Daoy (cell line): ENCODE measurements around the gene SLC22A17. TPM values are rescaled to one million over a fixed set of nuclear protein-coding genes. Genes with fewer than 3 reads are reported as not detected.
"Not testable (repeated sequence)": the region's sequence is repeated elsewhere in the genome, so short reads cannot be mapped to it uniquely, and the experiment has no call there.

Source experiments
- DNase-seq: peaks from one replicate; pipeline ENCODE4 v3.0.0-alpha.2; 2015; ENCODE audit warnings: low read depth
- total RNA-seq: library from RNA; depleted of rRNA; stranded (reverse); fragments of >200 nt; shearing (Covaris generic); gene quantifications from 2 replicates; pipeline ENCODE4 v1.2.3, GENCODE V29; 2014; rRNA removed

Gene SLC22A17
- 13.8 and 13.9 TPM in 2 replicates for total RNA-seq

GRCh38 chr14:23352506-23353432 lies at the start of gene SLC22A17:
SLC22A17 (minus strand) TSS chr14:23352887.
- DNase-seq = peak; percentile 89

- DNase-seq = no peak
Measured at GRCh38 chr14:23401291-23401690, 48.6 kb upstream of the SLC22A17 start.

- not testable (repeated sequence) for DNase-seq
Measured at GRCh38 chr14:23400496-23401149, 47.9 kb upstream of the SLC22A17 start.

DNA sequence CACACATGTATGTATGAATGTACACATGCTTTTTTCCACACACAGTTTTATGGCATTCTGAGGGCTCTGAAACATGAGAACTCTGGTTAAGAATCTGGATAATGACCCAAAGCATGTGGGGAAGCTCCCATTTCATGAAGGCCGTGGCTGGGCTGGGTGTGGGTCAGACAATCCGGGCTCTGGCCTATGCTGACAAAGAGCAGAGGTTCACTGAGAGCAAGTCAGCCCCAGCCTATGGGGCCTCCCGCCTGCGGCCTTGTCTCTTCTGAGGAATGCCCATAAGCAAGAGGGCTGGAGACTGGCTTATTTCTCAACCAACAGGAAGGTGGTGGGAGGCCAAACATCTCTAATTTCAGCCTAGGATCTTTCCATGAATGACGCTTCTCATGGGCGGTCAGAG lies 46.9 kb upstream of the SLC22A17 start:
- no peak for DNase-seq

GRCh38 chr14:23399136-23399535 lies 46.4 kb upstream of the SLC22A17 start:
- no peak for DNase-seq

GRCh38 chr14:23398348-23398747 lies 45.7 kb upstream of the SLC22A17 start:
- no peak for DNase-seq

DNA sequence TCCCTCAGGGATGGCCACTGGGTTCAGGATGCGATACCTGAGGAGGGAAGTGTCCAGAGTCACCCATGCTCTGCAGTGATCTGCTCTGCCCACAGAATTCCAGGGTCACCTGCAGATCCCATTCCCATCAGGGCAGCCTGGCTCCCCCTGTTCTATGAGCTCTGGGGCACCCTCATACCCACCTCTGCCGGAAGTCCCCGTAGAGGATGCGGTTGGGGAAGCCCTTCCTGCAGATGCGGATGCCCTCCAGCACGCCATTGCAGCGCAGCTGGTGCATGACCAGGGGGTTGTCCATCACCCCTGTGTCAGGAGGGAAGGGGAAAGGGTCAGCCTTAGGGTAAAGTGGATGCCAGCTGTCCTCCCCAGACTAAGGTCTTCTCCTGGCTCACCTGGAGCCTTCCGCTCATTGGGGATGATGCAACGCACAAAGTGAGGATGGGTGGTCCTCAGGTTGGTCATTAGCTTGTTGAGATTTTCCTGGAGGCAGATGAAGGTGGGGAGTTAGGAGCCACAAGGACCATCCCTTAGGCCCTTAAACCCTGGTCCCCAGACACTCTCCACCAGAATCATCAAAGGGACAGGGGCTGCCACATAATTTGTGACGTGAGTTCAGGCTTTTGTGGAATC lies 44.2 kb upstream of the SLC22A17 start:
- DNase-seq = no peak

DNA sequence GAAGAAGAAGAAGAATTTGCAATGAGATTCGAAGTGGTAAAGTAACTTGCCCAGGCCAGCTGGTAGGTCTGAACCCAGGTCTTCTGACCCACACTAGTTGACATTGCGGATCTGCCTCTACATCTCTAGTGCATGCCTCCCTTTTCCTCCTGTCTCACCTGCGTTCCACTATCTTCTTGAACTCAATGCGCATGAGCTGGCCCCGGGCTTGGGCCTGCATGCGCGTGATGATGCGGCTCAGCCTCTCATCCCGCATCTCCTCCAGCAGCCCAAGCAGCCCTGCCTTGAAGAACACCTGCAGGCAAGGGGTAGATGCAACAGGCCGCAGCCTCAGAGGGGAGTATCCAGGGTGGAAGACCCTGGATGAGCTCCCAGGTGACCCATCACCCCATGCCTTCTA lies 43.4 kb upstream of the SLC22A17 start:
- no peak for DNase-seq

DNA sequence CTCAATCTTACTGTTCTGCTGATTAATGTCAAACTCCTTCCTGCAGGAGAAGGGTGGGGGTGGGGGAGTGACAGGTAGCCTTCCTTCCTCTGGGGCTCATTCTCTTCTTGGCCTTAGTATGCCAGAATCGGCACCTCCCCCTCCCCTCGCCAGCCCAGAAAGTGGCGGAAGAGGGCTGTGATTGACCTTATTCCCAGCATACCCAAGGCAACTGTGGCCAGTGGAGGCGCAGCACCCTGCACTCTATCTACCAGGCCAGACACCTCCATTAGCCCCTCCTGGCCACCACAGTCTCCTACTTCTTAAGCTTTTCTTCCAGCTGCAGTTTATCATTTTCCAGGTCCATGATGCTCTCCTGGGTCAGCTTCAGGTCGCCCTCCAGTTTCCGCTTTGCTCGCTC lies 39.9 kb upstream of the SLC22A17 start:
- DNase-seq = no peak

- DNase-seq = not testable (repeated sequence)
Measured at GRCh38 chr14:23389871-23390270, 37.2 kb upstream of the SLC22A17 start.

- no peak for DNase-seq
Measured at GRCh38 chr14:23389396-23389795, 36.7 kb upstream of the SLC22A17 start.

GRCh38 chr14:23388996-23389395 lies 36.3 kb upstream of the SLC22A17 start:
- DNase-seq = no peak

DNA sequence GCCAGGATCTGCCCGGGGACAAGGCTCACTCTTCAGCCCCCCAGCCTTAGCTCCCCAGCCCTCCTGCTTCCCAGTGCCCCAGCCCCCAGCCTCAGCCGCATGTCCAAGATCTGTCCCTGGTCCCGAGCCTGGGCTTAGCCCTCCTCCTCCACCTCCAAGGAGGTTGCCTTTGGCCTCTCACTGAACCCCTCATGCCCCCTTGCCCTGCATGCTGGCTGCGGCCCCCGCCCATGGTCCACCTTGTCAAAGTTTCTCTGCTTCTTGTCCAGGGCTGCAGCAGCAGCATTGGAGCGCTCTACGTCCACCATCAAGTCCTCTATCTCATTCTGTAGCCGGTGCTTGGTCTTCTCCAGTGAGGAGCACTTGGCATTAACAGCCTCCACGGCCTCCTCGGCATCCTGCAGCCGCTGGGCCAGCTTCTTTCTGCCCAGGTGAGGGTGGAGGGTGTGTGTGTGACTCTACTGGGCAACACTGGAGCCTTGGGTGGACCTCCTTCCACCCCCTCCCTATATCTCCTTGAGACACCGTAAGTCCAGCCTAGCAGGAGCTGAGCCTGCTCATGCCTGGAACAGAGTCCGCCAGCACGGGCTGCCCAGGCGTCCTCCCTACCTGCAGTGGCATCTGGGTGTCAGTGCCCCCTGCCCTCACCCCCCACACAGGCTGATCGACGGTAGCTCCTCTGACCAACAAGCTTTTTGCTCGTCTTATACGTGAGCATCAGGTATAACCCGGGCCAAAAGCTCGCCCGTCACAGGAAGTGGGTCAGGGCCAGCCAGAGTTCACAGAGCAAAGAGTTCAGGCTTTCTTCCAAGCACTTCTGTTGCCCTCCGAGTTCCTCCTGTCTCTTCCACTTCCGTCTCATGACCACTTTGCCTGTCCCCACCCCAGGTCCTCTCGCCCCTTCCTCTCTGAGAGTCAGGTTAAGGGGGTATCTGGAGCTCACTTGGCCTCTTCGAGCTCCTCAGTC lies 35.5 kb upstream of the SLC22A17 start:
- DNase-seq = no peak

DNA sequence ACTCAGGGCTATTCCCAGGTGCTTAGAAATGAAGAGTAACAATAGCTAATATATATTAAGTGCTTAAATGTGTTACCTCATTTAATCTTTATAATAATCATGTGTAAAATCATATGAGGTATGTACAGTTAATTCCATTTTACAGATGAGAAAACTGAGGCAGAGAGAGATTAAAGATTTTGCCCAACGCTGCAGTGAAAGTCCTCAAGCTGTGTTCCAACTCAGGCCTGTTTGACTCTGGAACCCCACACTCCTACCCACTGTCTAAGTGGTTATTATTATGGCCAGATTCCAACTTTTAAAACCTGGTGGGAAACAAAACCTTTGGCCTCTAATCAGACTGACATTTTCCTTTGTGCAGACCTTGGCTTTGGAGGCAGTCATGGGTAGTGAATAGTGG lies 34.3 kb upstream of the SLC22A17 start:
- DNase-seq = no peak

DNA sequence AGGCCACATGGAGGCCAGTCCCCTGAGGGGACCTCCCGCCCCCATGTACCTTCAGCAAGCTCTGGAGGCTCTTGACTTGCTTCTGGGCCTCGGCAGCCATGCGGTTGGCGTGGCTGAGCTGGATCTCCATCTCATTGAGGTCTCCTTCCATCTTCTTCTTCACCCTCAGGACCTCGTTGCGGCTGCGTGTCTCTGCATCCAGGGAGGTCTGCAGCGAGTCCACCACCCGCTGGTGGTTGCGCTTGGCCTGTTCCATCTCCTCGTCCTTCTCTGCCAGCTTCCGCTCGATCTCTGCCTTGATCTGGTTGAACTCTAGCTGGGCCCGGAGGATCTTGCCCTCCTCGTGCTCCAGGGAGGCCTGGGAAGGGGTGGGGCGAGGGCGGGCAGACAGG lies 33.6 kb upstream of the SLC22A17 start:
- not testable (repeated sequence) for DNase-seq

- no peak for DNase-seq
Measured at GRCh38 chr14:23385642-23386265, 33.1 kb upstream of the SLC22A17 start.

- DNase-seq = no peak
Measured at GRCh38 chr14:23385244-23385641, 32.6 kb upstream of the SLC22A17 start.

DNA sequence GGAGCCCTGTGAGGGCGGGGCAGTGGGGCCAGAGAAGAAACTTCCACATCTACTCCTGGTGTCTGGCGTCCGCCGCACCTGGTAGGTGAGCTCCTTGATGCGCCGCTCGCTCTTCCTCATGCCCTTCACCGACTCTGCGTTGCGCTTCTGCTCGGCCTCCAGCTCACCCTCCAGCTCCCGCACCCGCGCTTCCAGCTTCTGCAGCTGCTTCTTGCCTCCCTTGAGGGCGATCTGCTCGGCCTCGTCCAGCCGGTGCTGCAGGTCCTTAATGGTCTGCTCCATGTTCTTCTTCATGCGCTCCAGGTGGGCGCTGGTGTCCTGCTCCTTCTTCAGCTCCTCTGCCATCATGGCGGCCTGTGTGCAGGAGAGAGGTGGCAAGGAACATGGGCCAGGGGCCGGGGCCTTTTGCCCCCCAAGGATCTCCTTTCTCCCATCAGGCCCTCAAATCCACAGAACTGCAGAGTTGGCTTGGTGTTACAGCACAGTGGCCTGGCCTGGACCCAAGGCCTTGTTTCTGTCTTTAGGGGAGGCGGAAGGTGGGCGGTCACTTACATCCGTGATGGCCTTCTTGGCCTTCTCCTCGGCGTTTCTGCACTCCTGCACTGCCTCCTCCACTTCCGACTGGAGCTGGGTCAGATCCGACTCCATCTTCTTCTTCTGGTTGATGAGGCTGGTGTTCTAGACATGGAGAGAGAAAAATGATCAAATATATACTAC lies 31.8 kb upstream of the SLC22A17 start:
- no peak for DNase-seq

DNA sequence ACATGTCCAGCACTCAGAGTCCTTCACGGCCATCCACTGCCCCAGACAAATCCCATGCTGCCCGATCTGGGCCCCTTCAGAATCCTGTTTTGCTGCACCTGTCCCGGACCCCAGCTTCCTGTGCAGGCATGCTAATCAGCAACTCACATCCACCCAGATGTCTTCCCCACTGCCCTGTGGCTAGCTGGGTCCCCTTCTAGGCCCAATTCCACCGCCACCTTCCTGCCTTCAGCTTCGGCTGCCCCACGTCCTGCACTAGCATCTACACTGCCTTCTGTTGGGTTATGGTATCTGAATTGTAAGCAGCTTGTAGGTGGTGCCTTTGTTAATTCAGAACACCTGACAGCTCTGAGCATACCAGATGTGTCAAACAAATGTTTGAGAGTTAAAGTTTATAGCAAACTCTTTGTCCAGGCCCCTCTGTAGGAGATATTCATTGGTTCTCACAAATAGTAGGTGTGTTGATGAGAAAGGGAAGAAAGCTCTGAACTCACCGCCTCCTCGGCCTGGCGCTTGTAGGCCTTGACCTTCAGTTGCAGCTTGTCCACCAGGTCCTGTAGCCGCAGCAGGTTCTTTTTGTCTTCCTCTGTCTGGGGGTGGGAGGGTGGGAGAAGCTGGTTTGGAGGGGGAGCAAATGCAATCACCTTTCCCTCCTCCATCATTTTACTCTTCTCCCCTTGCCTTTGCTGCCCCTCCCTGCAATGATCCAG lies 30.2 kb upstream of the SLC22A17 start:
- no peak for DNase-seq

- no peak for DNase-seq
Measured at GRCh38 chr14:23382276-23382675, 29.6 kb upstream of the SLC22A17 start.
